NCI-H460 (cell line): Measurements from ENCODE around the gene KCNK16. TPM values are rescaled to one million over a fixed set of nuclear protein-coding genes. Genes with fewer than 3 reads are reported as not detected.

Experiments
- DNase-seq: peaks from one replicate; pipeline ENCODE4 v3.0.0-alpha.2; 2016; ENCODE audit warnings: low read depth; ENCODE audit errors: extremely low read depth
- total RNA-seq: library from RNA; depleted of rRNA; stranded (reverse); fragments of >200 nt; shearing (Covaris generic); gene quantifications from 2 replicates; pipeline ENCODE4 v1.2.3, GENCODE V29; 2014; rRNA removed

Gene KCNK16
- total RNA-seq, 1 experiment from 2014 or later, result not detected

DNA sequence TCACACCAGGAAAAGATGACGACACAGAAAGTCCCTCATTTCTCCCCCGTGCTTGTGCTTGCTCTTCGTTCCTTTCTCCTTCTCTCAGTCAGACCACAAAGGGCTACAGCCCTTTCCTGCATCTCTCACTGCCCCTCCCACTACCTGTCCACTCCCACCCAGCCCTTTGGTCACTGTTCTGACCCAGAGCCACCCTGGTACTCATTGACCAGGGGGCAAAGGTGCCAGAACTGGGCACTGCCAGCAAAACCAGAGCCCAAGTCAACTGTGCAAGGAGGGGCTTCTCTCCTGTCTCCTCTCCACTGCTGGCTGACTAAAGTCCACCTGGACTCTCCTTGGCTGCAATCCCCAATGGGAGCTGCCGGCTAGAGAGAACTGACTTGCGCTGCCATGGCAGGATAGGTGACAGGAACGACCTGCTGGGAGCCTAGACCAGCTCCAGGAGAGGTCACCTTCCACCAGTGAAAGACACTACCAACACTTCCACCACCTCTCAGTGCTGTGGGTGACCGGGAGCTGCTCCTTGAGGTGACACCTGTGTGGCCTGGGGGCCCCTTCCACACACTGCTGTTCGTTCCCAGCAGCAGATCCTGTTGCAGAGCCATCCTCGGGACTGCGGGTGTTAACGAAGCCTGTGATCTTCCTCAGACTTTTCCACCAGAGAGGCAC is 41.1 kb downstream of the KCNK16 start:
- no peak for DNase-seq

GRCh38 chr6:39280247-39280731 is 42.2 kb downstream of the KCNK16 start:
- DNase-seq, result no peak

- DNase-seq, result no peak
Measured at GRCh38 chr6:39279539-39279938, 43.0 kb downstream of the KCNK16 start.

DNA sequence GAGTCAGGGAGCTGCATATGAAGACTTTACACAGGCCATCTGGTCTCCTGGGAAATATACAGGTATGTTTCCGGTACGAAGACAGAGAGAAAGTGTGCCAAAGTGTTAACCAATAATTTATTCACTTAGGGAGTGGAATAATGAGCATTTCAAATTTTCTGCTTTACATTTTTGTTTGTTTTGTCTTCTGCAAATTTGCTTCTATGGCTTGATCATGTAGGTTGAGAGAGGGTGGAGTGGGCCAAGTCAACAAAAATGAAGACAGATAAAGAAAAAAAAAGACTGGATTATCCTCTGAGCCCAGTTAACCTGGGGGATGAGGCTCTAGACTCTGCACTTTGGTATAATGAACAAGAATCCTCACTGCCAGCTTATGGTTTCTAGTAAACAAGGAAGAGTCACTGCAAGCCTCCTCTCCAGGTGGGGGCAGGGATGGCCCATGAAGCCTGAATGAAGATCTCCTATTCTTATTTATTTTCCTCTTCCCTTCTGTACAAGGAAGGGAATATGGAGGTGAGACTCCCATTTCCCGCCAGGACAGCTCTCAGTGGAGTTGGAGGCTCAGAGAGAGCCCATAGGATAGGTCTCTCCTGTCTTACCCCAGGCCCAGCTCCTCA is 46.0 kb downstream of the KCNK16 start:
- no peak for DNase-seq

DNA sequence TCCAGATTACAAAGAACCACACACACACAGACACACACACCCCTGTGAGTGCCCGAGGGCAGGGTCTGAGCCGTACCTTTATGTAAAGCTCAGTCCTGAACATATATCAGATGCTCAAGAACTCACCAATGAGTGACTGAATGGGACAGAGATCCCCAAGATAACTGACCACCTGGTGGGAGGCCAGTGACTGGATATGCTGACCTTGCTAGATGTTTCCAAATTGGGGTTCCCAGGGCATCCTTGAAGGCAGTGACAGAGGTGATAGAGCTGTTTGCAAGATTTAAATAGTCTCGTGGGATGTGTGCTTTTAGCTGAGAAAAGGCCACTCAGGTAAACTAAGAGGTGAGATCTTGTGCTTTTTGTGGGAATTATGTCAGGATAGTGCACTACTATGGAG is 47.6 kb downstream of the KCNK16 start:
- DNase-seq, result no peak

- DNase-seq, result no peak
Measured at GRCh38 chr6:39274471-39274870, 48.0 kb downstream of the KCNK16 start.

DNA sequence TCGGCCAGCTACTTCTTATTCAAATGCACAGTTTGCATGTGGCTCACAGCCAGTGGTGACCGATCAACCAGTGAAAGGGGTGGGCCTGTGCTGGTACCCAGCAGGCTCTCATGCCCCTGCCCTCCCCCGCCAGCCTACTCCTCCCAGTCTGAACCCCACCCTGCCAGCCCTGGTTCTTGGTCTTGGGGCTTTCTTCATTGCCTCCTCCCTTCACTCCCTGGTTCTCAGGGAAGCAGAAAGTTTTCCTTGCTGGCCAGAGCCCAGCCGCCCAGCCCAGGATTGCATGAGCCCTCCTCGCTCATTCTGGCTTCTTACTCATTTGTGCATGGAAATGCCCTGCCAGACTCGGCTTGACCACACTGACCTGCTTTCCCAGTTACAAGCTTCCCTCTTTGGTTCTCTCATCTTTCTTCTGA is 49.1 kb downstream of the KCNK16 start:
- no peak for DNase-seq

DNA sequence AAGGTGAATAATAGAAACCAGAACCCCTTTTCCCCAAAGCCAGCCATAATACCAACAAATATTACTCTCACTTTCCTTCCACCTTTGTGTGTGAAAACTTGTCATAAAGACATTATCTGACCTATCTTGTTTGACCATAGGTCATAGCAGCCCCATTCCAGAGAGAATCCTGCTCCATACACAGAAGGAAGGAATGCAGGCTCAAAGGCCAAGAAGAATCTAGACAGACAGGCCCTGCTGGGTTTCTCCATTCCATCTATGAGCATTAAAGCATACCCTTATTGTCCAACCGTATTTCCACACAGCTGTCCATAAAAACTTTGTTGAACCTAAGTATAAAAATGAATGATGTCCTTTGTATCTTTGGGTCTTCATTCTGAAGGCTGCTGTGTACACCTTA is 52.5 kb downstream of the KCNK16 start:
- DNase-seq, result no peak

DNA sequence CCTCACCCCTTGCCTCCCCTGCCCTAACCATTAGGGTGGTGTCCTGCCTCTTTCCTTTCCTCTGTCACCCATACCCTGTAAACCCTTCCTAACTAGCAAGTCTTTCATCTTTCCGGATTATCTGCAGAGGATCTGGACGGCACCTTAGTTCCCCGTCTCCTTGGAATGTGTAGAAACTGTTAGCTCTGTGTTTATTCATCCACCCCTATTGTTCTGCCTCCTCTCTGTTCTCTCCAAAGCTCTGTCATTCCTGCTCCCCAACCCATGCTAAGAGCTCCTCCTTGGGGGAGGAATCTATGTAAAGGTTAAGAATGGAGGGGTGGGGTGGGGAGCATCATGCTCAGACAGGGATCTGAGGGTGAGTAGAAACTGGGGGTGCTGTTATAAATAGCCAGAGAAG is 53.8 kb downstream of the KCNK16 start:
- DNase-seq, result no peak

DNA sequence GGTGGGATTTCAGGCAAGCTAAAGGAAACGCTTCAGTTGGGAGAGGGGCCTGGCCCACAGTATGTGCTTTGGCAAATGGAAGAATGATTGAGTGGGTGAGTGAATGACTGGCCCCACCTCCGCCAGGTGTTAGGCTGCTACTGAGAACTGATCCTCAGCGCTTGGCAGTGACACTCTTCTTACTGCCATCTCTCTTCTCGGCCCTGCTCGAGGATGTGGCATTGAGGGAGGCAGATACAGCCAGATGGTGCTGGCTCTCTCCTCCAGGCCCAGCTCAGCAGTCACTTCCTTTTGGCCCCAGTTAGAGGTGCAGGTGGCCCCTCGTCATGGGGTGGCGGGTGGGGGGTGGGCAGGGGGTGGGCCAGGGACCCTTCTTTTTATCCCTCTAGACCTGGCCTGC is 54.3 kb downstream of the KCNK16 start:
- DNase-seq, result no peak

DNA sequence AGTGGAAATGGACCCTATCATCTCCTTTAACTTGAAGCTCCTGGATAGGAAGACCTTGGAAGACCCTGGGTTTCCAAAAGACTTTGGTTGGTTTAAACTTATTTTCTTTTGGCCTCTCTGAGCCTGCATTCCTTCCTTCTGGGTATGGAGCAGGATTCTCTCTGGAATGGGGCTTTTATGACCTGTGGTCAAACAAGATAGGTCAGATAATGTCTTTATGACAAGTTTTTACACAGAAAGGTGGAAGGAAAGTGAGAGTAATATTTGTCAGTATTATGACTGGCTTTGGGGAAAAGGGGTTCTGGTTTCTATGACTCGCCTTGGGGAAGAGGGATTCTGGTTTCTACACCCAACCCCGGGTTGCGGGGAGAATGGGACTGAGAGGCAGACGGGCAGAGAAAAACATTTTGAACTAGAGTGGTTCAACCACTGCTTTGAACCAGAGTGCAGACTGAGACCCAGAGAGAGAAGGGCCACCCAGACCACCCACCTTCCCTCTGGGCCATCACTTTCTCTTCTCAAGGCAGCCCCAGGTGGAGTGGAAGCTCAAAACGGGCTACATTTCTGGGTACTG is 55.6 kb downstream of the KCNK16 start:
- DNase-seq, result no peak

DNA sequence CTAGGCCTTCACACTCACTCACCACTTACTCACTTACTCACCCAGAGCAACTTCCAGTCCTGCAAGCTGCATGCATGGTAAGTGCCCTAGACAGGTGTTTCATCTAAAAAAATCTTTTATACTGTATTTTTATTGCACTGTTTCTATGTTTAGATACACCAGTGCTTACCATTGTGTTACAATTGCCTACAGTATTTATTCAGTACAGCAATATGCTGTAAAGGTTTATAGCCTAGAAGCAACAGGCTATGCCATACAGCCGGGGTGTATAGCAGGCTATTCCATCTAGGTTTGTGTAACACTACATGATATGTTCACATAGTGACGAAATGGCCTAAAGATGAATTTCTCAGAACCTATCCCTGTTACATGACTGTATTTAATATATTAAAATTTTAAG is 56.1 kb downstream of the KCNK16 start:
- DNase-seq, result no peak

Other genes starting within 250 kb of the KCNK16 start
- 7.1 and 8.9 TPM in 2 replicates for gene SAYSD1, start 207.5 kb downstream of the KCNK16 start, total RNA-seq
- 0.74 and 0.78 TPM in 2 replicates for gene KCNK5, start 93.2 kb downstream of the KCNK16 start, total RNA-seq
- gene KCNK17, start 8.3 kb downstream of the KCNK16 start, total RNA-seq, result not detected in 2 replicates